GM12878 (cell line): ENCODE data around the gene PALLD. TPM values are rescaled to one million over a fixed set of nuclear protein-coding genes. Genes with fewer than 3 reads are reported as not detected.

Experiments used
- ATAC-seq: fragments of 200-7000 bp; cut with Tn5 transposase; 3 replicates; pipeline ENCODE4 v1.9.1; 2020; ENCODE audit warnings: mild to moderate bottlenecking, moderate library complexity
- BruUV-seq: library from RNA; stranded (reverse); fragments of 400-500 nt; replicated peaks from 2 replicates; lab custom pipeline; 2021; lab: Mats Ljungman, UMichigan
- CTCF ChIA-PET: fragments of 300-600 bp; sonication (Branson Sonifier 250); formaldehyde crosslinking; extraction: SDS; loops from one replicate; lab custom pipeline; 2021; ENCODE audit warnings: inconsistent platforms; lab: Yijun Ruan, JAX
- POLR2A ChIA-PET: fragments of 350-600 bp; formaldehyde crosslinking; extraction: SDS; loops from one replicate; lab custom pipeline; 2021; ENCODE audit warnings: inconsistent platforms; lab: Charles Lee
- RAD21 ChIA-PET: fragments of 300-600 bp; sonication (Branson Sonifier 250); formaldehyde crosslinking; loops from one replicate; lab custom pipeline; 2023; ENCODE audit warnings: antibody characterized with exemption; ENCODE audit not compliant: unreplicated experiment; lab: Charles Lee
- SMC1A ChIA-PET: fragments of 300-600 bp; sonication (Branson Sonifier 250); formaldehyde crosslinking; loops from one replicate; lab custom pipeline; 2023; ENCODE audit not compliant: unreplicated experiment, uncharacterized antibody; lab: Charles Lee
- DNase-seq: peaks from one replicate; pipeline ENCODE4 v3.0.0-alpha.2; 2011; ENCODE audit warnings: low read depth, low spot score
- FAIRE-seq: peaks from 3 replicates; lab custom pipeline; 2011; peaks lifted over from hg19 to GRCh38; lab: Jason Lieb, UNC
- H2AFZ ChIP-seq: 2 replicates; pipeline ENCODE4 v1.6.0; 2011; ENCODE audit warnings: low read depth, low read length, control low read depth; ENCODE audit not compliant: control insufficient read depth
- H3K27ac ChIP-seq: 2 replicates; pipeline ENCODE4 v1.5.1; 2011; ENCODE audit warnings: control low read depth; ENCODE audit not compliant: control insufficient read depth, insufficient read depth
- H3K27me3 ChIP-seq, 2 experiments: replicated peaks in 1 of 2; 2 replicates each; pipeline versions ENCODE4 v1.6.0 to v1.6.1; 2011; ENCODE audit warnings: low read length in 1 of 2; ENCODE audit not compliant: control insufficient read depth in 2 of 2, insufficient read depth in 2 of 2
- H3K36me3 ChIP-seq, 2 experiments: 2 replicates each; pipeline ENCODE4 v1.5.1; 2011; ENCODE audit warnings: low read length in 1 of 2; ENCODE audit not compliant: control insufficient read depth in 2 of 2, insufficient read depth in 2 of 2
- H3K4me1 ChIP-seq: 2 replicates; pipeline ENCODE4 v1.6.1; 2011; ENCODE audit warnings: mild to moderate bottlenecking, low read length, moderate library complexity, mixed read lengths; ENCODE audit not compliant: control insufficient read depth, insufficient read depth
- H3K4me2 ChIP-seq: 2 replicates; pipeline ENCODE4 v1.6.0; 2011; ENCODE audit warnings: control low read depth; ENCODE audit not compliant: control insufficient read depth, insufficient read depth
- H3K4me3 ChIP-seq: fragments of 200-600 bp; sonication (generic); 2 replicates; pipeline ENCODE4 v1.5.1; 2016
- H3K79me2 ChIP-seq: 2 replicates; pipeline ENCODE4 v1.6.0; 2011; ENCODE audit warnings: low read length; ENCODE audit not compliant: control insufficient read depth, insufficient read depth
- H3K9ac ChIP-seq: 2 replicates; pipeline ENCODE4 v1.8.0; 2011; ENCODE audit warnings: low read length, control low read depth, mixed read lengths; ENCODE audit not compliant: control insufficient read depth, insufficient read depth
- H3K9me3 ChIP-seq: replicated peaks from 3 replicates; pipeline ENCODE4 v1.5.1; 2011; ENCODE audit warnings: mild to moderate bottlenecking, low read length; ENCODE audit not compliant: control insufficient read depth, insufficient read depth
- H4K20me1 ChIP-seq: 2 replicates; pipeline ENCODE4 v1.6.0; 2011; ENCODE audit not compliant: control insufficient read depth, insufficient read depth
- BCL11A ChIP-seq: IDR thresholded peaks from 2 replicates; pipeline ENCODE4 v1.6.1; 2011; ENCODE audit warnings: low read depth, low read length
- NBN ChIP-seq: fragments of 450-650 bp; IDR thresholded peaks from 2 replicates; pipeline ENCODE4 v1.6.1; 2016
- ZNF274 ChIP-seq: IDR thresholded peaks from one replicate; pipeline ENCODE4 v1.8.0; 2011; ENCODE audit not compliant: insufficient read length, insufficient read depth
- WGBS: methylation state at CpG from one replicate; pipeline ENCODE4 v1.1.6; 2016; ENCODE audit warnings: low lambda C conversion rate; ENCODE audit not compliant: insufficient replicate concordance, insufficient coverage; ENCODE audit errors: missing lambda C conversion rate; 5-methylcytosine and 5-hydroxymethylcytosine counted together
- in situ Hi-C: fragments of 300-500 bp; cut with MboI; formaldehyde crosslinking; loops from 9 replicates; pipeline ENCODE4 v1.14.3; 2018; ENCODE audit warnings: mixed read lengths
- intact Hi-C: fragments of 100-400 bp; cut with micrococcal nuclease; formaldehyde crosslinking; loops from one replicate; pipeline ENCODE4 v1.14.2; 2022; ENCODE audit not compliant: unreplicated experiment
- polyA plus RNA-seq, 11 experiments: library from polyadenylated mRNA; depleted of rRNA in 4 of 11; unstranded in 6 of 11; stranded (reverse) in 5 of 11; fragments of >200 nt; fragmentation: Nextera tagmentation in 4 of 11; fragmentation: Illumina TruSeq in 1 of 11; extraction: Ambion mirVana in 4 of 11; extraction: Trizol in 1 of 11; gene quantifications; 1 replicate in 1 of 11; 2 replicates in 10 of 11; pipeline versions ENCODE4 v1.2.1 to v1.2.3, GENCODE V29; 2011 to 2016; ENCODE audit warnings: inconsistent platforms in 2 of 11, missing spikeins in 2 of 11, low read depth in 1 of 11
- total RNA-seq, 4 experiments: library from RNA; depleted of rRNA in 3 of 4; stranded (reverse); fragments of >200 nt in 3 of 4; fragmentation: Illumina TruSeq in 1 of 4; extraction: Trizol in 1 of 4; gene quantifications; 2 replicates each; pipeline versions ENCODE4 v1.2.1 to v1.2.3, GENCODE V29; 2013 to 2021

Gene PALLD
- total and polyA plus RNA-seq, 10 of the 15 experiments (the other 5 are each of a cell fraction or from before 2014, with no cell fraction given): 1.0 to 7.7 (median 1.7) TPM

- Histone ChIP-seq H3K9me3 (no peaks in the 10 kb centered on the region), H3K27ac (no peak overlapping the region), H3K4me3 (no peak overlapping the region), H3K27me3 (no peaks in the 10 kb centered on the region), H2AFZ (no peak overlapping the region), H3K9ac (no peak overlapping the region), H3K4me2 (no peak overlapping the region), H4K20me1 (no peaks in the 10 kb centered on the region), H3K4me1 (no peaks in the 10 kb centered on the region), H3K79me2 (no peaks in the 10 kb centered on the region), H3K36me3 (no peaks in the 10 kb centered on the region)
- TF ChIP-seq NBN (no peak), ZNF274 (no peak)
- no peak for DNase-seq
- no peak for FAIRE-seq
- intact Hi-C loops: no loop called here
- RAD21 ChIA-PET: interaction anchor here (1.1 kb wide), 1 partner anchor 218 kb away, joined by 3 read pairs; no protein-coding TSS in a partner anchor
- POLR2A ChIA-PET: no interaction called here
- no TSS peak for BruUV-seq
- ATAC-seq: no peak
- SMC1A ChIA-PET: interaction anchor here (0.8 kb wide), 1 partner anchor 30 kb away, joined by 3 read pairs; no protein-coding TSS in a partner anchor
- CTCF ChIA-PET: interaction anchor here (0.6 to 10.3 kb wide), 2 partner anchors 103 to 213 kb away, joined by 3 to 362 read pairs; no protein-coding TSS in a partner anchor
- WGBS: 14% methylated on average over 2 of the region's 2 CpGs
- in situ Hi-C loops: no loop called here
Measured at GRCh38 chr4:168705121-168705520, 208.3 kb downstream of the PALLD start.

GRCh38 chr4:168707205-168707604 is 210.4 kb downstream of the PALLD start:
- Histone ChIP-seq H3K4me2 (no peak overlapping the region), H2AFZ (no peak overlapping the region), H3K36me3 (no peaks in the 10 kb centered on the region), H3K4me3 (no peak overlapping the region), H4K20me1 (no peaks in the 10 kb centered on the region), H3K4me1 (no peaks in the 10 kb centered on the region), H3K79me2 (no peaks in the 10 kb centered on the region), H3K27ac (no peak overlapping the region), H3K9ac (no peak overlapping the region)
- CTCF ChIA-PET: interaction anchor here (1.0 to 10.3 kb wide), 6 partner anchors 14 to 1103 kb away, joined by 3 to 362 read pairs (median 6); no protein-coding TSS in a partner anchor
- in situ Hi-C loops: no loop called here
- no peak for DNase-seq
- 41% methylated on average over 4 of the region's 4 CpGs for WGBS
- TF ChIP-seq BCL11A: no peak
- TF ChIP-seq, all 136 proteins: peak for 0
- Histone ChIP-seq H3K27me3 (no peaks in the 10 kb centered on the region; a peak in 1 of 4 replicates), H3K9me3 (no peaks in the 10 kb centered on the region)
- no TSS peak for BruUV-seq
- intact Hi-C loops: no loop called here
- POLR2A ChIA-PET: no interaction called here
- FAIRE-seq (no peak), ATAC-seq (no peak)
- SMC1A ChIA-PET: interaction anchor here (0.7 to 8.3 kb wide), 6 partner anchors 15 to 778 kb away, joined by 3 to 292 read pairs (median 3); no protein-coding TSS in a partner anchor
- RAD21 ChIA-PET: interaction anchor here (1.1 to 1.7 kb wide), 5 partner anchors 18 to 302 kb away, joined by 3 to 9 read pairs (median 4); no protein-coding TSS in a partner anchor
